GM18511 (cell line): ENCODE data around the gene MYLK3.
"Not testable (repeated sequence)": the region's sequence is repeated elsewhere in the genome, so short reads cannot be mapped to it uniquely, and the experiment has no call there.

Source experiments
- ATAC-seq: cut with Tn5 transposase; IDR thresholded peaks from one replicate; pipeline ENCODE4 v1.9.1; 2021; ENCODE audit warnings: mild to moderate bottlenecking, moderate library complexity; ENCODE audit not compliant: unreplicated experiment

MYLK3 gene

GRCh38 chr16:46690281-46691178 is 57.6 kb downstream of the MYLK3 start:
- ATAC-seq = no peak

DNA sequence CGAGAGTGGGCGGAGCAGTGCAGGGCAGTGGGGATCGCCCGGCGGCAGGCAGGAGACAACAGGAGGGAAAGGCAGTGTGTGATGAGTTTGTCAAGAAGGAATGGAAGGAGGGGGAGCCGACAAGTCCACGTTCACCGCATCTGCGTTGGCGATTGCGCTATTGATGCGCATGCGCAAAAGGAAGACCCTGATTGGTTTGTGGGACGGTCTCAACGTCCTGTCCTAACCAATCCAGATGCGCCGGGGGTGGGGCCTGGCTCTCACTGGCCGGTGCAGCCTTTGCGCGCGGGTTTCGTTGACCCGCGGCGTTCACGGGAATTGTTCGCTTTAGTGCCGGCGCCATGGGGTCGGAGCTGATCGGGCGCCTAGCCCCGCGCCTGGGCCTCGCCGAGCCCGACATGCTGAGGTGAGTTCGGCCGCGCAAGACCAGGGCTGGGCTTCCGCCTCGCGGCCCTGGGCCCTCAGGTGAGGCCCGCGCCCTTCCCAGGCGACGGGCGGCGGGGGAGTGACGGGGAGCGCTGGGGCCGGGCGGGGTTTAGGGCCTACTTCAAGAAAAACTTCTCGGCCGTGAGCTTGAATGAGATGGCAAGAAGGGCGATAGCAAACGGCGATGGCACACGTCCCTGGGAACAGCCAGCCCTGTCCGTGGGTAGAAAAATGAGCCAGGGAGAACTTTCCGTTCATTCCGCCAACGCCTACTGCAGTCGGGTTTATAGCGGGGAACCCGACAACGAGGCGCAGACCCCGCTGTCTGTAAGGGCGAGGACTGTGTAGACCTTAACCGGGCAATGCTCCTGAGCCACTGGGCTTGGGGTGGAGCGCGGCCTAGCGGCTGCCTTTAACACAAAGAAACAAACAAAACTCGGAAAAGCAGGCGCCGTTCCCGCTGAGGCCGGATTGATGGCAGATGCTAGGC is 58.5 kb downstream of the MYLK3 start, which contains the start of gene ORC6:
Gene ORC6, plus strand, starts transcription at position 295 of the 916 bp plus-strand sequence. Its CDS starts 47 bp downstream, at position 342.
- ATAC-seq = peak; percentile 78

DNA sequence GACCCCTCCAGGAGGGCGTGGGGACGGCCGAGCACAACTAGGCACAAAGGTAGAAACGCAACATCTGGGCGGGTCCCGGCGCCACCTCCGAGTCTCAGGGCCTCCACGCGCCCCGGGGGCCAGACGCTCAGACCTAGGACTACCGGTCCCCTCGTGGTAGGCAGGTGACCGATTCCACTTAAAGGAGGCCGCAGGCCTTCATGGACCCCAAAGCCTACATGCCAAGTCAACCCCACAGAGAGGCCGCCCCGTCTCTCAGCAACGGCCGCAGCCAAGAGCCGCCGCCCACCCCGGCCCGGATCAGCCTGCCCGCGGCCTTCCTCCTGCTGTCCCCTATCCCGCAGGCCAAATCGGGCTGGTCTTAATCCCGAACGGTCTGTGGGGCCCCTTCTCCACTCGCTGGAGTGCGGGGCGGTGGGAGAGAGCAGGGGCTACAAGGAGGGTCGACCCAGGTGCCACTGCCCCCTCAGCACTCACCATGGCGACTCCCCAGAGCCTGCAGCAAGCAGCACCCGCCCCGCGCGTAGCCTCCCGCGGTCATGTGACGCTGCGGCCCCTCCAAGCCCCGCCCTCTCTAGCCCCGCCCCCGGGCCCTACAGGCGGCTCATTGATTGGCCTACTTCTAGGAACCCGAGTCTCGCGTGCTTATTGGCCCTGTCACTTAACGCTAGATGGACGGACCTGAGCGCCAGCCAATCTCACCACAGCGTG is 59.3 kb downstream of the MYLK3 start, which contains the start of gene VPS35:
Gene VPS35, minus strand, starts transcription at position 525 of the 711 bp plus-strand sequence. Its CDS starts 45 bp downstream, at position 480.
- peak; percentile 86 for ATAC-seq

- ATAC-seq = no peak
These were observed 60.0 kb downstream of the MYLK3 start for GRCh38 chr16:46688101-46688653.

DNA sequence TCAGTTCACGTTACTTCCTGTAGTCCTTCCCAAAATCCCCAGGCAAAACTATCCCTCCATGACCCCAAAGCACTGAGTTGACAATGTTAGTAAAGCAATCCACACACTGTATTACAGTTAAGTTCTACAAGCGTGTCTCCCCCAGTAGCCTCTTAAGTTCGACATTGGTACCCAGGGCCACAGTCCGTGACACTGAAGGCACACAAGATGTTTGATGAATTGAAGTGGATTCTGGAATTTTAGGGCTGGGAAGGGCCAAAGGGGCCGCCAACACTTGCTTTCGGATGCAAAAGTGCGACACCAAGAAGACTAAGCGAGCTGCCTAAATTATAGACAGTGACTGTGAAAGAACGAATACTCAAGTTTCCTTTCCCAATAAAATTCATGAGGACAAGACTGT is 60.7 kb downstream of the MYLK3 start:
- ATAC-seq = no peak

DNA sequence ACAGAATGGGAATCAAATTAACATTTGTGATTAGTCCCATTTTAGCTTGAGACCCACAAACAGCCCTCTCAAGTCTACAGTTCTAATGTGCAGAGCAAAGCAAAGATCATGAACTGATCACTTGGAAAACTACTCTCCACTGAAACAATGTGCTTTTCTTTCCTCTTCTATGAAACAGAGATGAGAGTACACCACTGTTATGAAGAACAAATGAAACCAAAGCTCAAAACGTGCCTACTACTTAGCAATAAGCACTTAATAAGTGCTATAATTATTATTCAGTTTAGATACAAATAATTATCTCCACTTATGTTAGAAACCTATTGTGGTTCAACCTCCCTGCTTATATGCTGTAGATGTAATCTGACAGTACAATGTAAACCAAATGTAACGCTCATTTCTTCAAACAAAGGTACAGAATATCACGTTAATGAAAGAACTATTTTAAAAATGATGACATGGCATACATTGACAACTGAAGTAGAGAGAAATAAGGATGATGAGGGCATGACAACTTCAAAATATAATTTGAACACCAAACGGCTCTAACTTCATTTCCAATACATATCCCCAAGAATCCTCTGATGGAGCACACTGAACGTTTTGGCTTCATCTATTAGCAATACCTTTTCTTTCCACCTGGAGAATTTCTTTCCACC is 61.2 kb downstream of the MYLK3 start:
- ATAC-seq = no peak

DNA sequence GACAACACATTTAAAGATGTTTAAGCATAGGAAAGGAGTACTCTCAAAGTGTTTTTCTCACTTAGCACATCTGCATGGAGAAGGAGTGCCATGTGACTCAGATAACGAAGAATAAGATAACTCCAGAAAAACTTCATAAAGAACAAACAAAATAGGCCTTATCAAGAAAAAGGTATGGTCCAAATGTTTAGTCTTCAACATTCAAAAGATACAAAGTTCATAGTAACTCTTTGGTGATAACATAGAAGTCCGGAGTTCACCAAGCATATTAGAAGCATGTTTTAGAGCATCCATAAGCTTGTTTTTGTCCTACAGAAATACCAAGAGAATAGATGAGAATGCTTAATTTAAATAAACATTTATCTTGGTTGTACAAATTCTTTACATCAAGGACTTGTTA is 66.3 kb downstream of the MYLK3 start:
- ATAC-seq = not testable (repeated sequence)

GRCh38 chr16:46677943-46678342 is 70.2 kb downstream of the MYLK3 start:
- ATAC-seq = not testable (repeated sequence)

DNA sequence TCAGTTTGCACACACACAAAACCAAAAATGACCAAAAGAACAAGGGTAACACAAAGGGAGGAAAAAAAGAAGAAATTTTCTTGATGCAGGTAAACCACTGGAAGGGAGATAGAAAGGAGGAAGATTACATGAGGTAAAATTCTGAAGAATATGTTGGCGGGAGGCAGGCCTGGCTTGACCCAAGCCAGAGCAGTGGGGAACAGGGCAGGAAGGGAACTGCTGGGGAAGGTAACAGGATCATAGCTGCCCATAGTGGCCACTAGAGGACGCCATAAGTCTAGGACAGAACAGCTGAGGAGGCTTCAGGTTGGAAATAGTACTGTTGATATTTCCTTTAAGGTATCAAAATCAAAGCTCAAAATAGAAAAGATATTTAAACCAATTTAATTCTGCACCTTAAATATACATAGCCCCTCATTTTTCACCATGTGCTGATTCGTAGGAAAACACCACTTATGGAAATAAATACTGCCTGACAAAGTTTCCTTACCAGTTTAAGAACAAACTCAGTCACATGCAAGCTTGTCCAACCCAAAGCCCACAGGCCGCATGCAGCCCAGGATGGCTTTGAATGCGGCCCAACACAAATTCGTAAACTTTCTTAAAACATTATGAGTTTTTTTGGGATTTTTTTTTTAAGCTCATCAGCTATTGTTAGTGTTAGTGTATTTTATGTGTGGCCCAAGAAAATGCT is 74.7 kb downstream of the MYLK3 start:
- ATAC-seq = peak; percentile 84

GRCh38 chr16:46662123-46662522 is 86.0 kb downstream of the MYLK3 start:
- no peak for ATAC-seq

DNA sequence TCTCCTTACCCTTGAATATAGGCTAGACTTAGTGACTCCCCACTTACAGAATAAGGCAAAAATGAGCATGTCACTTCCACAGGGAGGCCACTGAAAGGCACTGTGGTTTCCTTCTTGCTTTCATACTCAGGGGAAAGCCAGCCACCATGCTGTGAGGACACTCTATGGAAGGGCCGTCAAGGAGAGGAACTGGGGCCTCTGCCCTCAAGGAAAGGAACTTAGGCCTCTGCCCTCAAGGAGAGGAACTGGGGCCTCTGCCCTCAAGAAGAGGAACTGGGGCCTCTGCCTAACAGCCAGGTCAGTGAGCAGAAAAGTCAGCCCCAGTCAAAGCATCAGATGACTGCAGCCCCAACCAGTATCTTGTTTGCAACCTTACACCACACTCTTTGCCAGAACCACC is 89.2 kb downstream of the MYLK3 start:
- peak; percentile 98 for ATAC-seq
